LNCAP (cell line): ENCODE results near the gene FOXD1.

ENCODE experiments used
- TF ChIP-seq, protein P1 (sequence below): fragments of 450-650 bp; IDR thresholded peaks from 2 replicates; pipeline ENCODE4 v1.5.1; 2017; ENCODE audit warnings: mild to moderate bottlenecking

FOXD1 gene

DNA sequence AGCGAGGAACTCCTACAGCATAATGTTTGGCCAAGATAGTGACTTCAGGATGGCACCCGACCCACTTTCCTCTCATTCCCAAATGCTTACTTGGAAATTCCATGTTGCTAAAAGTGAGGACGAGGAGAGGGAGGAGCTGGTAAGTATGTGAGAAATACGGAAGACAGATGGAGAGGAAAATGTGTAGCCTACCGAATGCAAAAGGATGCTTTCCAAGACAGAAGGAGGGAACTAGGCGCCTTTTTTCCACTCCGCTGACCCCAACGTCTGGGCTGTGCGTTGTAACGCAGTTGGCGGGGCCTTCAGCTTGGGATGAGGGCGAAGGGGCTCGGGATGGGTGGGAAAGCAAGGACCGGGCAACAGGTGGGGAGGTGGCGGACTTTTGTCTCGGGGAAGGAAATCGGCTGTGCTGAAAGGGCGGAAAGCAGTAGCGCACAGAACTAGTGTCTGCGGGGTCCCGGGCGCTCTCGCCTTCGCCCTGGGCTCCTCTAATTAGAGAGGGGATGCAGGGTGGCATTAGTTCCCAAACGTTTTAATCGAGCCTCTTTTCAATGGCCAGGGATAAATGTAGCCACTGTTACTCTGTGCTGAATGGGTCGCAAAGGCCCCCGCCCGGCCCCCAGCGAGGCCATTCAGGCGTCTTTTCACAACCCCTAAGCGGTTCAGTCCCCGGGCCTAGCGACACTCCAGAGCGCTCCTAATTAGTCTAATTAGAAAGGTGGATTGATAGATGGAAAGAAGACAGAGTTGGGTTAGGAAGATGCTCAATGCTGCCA, 12.6 kb downstream of the FOXD1 start:
- TF ChIP-seq, protein P1, sequence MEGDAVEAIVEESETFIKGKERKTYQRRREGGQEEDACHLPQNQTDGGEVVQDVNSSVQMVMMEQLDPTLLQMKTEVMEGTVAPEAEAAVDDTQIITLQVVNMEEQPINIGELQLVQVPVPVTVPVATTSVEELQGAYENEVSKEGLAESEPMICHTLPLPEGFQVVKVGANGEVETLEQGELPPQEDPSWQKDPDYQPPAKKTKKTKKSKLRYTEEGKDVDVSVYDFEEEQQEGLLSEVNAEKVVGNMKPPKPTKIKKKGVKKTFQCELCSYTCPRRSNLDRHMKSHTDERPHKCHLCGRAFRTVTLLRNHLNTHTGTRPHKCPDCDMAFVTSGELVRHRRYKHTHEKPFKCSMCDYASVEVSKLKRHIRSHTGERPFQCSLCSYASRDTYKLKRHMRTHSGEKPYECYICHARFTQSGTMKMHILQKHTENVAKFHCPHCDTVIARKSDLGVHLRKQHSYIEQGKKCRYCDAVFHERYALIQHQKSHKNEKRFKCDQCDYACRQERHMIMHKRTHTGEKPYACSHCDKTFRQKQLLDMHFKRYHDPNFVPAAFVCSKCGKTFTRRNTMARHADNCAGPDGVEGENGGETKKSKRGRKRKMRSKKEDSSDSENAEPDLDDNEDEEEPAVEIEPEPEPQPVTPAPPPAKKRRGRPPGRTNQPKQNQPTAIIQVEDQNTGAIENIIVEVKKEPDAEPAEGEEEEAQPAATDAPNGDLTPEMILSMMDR: no peak

DNA sequence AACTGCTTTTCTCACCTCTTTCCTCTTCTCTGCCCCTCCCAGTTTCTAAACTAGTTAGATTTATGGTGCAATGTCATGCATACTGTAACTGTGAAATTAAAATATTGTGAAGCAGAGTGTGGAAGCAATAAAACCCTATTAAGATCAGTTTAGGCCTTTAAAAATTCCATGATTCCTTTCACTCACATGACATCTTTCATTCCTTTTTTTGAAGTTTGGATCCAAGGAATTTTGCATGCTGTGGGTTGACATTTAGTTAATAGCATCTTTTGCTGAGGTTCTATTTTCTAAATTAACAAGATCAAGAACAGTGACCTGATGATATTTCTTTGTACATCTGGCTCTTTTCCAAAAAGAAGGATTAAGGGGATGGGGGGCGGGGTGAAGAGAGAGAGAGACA, 13.7 kb downstream of the FOXD1 start:
- TF ChIP-seq, protein P1: no peak

DNA sequence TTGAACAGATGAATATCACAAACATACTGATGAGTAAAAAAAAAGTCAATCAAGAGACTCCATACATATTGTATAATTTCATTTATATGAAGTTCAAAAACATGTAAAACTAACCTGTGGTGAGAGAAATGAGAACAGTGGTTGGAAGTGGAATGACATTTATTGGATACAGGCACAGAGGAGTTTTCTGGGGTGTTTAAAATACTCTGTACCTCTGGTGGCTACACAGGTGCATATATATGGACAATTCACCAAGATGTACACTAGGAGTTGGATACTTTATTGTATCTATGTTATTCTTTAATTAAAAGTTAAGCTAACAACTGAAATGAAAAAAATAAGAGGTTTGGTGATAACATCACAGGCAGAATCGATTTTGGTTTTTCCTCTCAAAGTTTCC, 14.1 kb downstream of the FOXD1 start:
- TF ChIP-seq, protein P1: no peak

DNA sequence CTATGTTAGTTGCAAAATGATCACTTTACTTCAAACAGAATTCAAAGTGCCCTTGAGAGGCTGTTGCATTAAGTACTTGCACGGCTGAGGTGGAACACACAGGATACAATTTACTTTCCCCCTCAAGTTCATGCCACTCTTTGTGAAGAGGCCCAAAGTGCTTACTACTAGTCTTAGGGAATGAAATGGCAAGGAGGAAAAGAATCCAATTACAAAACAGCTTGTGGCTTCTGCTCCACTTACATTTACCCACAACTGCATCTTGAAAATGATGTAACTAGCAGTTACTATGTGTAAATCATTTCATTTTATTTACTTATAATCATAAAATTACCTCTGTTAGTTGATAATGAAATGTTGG, 14.6 kb downstream of the FOXD1 start:
- TF ChIP-seq, protein P1: no peak

DNA sequence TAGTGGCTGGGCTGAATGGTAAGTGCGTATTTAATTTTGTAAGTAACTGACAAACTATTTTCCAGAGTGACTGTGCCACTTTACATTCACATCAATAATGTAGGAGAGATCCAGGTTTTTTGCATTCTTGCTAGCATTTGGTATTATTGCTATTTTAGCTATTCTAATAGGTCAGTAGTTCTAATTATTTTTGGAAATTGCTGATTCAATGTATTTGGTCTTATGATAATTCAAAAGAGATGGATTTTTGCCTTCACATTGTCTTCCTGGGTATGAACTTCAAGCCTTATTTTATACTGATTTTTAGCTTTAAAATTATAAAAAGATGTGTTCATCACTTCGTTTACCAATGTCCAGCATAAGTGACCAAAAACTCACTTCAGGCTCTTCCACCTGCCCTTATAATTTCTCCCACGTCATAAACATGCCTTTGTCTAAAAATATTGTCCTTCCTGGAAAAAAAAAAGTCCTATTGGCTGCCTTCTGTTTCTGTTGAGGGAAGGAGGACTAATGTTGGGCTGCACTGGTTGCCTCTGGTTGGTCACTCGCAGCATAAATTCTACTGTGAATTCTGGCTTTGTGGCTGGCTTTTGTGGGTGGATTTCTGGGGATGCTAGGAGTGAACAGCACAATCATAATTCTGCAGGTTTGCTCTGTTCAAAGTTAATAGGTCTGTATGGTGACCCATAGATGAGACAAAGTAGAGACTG, 15.2 kb downstream of the FOXD1 start:
- TF ChIP-seq, protein P1: no peak

DNA sequence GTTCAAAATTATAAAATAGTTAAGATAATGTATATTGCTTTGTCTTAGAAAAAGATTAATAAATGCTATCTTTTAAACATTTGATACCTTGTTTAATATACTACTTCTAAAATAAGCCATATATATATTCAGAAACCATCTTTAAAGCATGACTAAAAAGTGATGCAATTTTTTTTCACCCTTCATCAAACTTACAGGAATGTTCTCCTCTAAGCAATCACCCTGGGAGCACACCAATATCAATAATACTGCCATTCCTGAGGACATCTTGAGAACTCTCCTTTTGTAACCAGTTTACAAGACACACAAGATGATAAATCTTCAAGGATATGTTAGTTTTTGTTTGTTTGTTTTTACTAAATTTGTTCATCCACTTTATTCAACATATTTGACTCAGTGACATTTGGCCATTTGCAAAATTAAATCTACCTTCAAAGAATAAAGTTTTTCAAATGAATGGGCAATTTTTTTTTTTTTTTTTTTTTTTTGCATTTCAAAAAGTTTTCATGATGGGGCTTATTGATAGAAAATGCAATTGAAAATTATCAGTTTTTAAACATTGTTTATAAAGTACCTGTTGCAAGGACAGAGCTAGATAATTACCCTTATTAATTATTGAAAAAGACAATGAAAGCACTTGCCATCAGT, 17.2 kb downstream of the FOXD1 start:
- TF ChIP-seq, protein P1: no peak

DNA sequence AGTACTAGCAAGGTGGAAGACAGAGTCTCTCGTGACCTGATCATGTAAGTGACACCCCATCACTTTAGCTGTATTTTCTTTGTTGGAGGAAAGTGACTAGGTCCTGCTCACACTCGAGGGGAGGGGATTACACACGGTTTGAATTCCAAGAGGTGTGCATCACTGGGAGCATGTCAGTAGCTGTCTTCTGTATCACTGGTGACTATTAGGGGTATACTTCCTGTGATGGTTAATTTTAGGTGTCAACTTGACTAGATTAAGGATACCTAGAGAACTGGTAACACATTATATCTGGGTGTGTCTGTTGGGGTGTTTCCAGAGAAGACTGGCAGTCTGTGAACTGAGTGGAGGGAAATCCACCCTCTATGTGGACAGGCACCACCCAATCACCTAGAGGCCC, 22.5 kb downstream of the FOXD1 start:
- TF ChIP-seq, protein P1: no peak
